Right lobe of liver (tissue), 4 donors: Measurements from ENCODE around the gene C13orf46.

Experiments used
- POLR2A ChIP-seq: fragments of 450-650 bp; IDR thresholded peaks from one replicate; pipeline ENCODE4 v1.6.1; 2017; ENCODE audit warnings: antibody characterized with exemption, mild to moderate bottlenecking
- TF ChIP-seq, protein P1 (sequence below), 4 donors: fragments of 200-600 bp in 3 of 4; fragments of 450-650 bp in 1 of 4; IDR thresholded peaks; one replicate each; pipeline versions ENCODE4 v1.5.1 to v1.8.0; 2016 to 2022; ENCODE audit warnings: antibody characterized with exemption in 4 of 4, mild to moderate bottlenecking in 2 of 4
- donor health status: DM: no; HTN: no; CAD: no.
- donor health status: DM: no; HTN: no; CAD: no.
- donor health status: DM: no; HTN: yes; CAD: no.

DNA sequence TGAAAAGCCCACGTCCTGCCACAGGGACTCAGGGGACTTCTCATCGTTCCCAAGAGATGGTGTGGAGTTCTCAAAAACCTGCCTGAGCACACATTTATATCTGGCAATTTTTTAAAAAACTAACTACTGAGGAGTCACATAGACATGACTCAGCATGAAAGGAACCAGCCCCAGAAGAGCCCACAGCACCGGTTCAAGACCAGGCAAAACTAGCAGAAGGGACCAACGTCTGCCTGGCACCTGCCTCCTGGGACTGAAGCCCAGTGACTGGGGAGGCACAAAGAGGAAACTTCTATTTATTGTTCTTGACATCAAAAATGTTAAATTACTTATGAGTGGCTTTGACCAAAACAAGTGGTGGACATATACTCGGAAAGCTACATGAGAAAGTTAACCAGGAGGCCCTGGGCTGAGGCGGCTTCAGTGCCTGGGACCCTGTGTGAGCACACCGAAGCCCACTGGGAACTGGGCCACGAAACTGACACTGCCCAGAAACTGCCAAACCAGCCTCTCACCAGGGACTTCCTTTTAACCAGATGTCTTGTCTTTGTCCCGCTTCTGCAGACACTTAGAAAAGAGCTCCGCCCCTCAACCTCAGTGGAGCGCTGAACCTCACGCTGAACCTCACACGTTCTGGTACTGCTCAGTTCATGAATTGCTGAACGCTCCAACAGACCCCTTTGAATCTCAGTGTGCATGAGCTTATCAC lies 25.7 kb downstream of the C13orf46 start:
- TF ChIP-seq POLR2A, result no peak
- TF ChIP-seq, protein P1, sequence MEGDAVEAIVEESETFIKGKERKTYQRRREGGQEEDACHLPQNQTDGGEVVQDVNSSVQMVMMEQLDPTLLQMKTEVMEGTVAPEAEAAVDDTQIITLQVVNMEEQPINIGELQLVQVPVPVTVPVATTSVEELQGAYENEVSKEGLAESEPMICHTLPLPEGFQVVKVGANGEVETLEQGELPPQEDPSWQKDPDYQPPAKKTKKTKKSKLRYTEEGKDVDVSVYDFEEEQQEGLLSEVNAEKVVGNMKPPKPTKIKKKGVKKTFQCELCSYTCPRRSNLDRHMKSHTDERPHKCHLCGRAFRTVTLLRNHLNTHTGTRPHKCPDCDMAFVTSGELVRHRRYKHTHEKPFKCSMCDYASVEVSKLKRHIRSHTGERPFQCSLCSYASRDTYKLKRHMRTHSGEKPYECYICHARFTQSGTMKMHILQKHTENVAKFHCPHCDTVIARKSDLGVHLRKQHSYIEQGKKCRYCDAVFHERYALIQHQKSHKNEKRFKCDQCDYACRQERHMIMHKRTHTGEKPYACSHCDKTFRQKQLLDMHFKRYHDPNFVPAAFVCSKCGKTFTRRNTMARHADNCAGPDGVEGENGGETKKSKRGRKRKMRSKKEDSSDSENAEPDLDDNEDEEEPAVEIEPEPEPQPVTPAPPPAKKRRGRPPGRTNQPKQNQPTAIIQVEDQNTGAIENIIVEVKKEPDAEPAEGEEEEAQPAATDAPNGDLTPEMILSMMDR (IDR thresholded peaks at IDR 0.05), result no peak
